ENCODE measurements around the gene KIF20B. TPM values are rescaled to one million over a fixed set of nuclear protein-coding genes. Genes with fewer than 3 reads are reported as not detected.

Gene KIF20B
- total and polyA plus RNA-seq, 4 donors: 0.91 to 12.9 (median 1.3) TPM

DNA sequence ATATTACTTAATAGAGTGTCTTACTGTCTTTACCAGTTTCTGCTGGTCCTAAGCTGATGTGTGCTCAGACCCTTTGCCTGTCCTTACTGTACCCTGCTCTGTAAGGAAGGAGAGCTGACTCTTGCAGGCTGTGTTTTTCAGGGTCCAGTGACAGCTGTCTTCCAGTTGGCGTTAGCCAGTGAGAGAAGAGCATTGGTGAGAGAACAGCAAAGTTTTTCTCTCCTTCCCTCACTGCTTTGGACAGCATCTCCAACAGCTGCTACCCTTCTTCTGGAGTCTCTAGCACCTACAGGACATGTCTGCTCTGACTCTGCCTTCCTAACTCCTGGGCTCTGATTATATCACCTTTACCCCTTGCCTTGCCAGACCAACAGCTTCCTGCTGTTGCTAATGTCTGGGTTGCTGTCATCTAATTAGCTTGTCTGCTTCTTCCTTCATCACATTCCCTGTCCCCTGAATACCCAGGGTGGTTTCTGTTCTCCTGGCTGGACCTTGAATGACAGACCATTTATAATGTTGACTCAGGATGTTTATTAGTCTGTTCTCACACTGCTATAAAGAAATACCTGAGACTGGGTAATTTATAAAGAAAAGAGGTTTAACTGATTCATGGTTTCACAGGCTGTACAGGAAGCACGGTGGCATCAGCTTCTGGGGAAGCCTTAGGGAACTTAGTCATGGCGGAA lies 32.9 kb upstream of the KIF20B start:
- no peak for DNase-seq (ENCODE audit: low spot score)
- 85% methylated on average over 3 of the region's 3 CpGs for WGBS

GRCh38 chr10:89669985-89670384 lies 31.4 kb upstream of the KIF20B start:
- no peaks in the 10 kb centered on the region for H3K36me3 ChIP-seq (ENCODE audit: control insufficient read depth in 4 of 4, insufficient read depth in 3 of 4, low read depth in 1 of 4, low read length in 3 of 4)
- DNase-seq (ENCODE audit: low spot score): no peak
- H3K27ac ChIP-seq (ENCODE audit: low read depth in 1 of 2, low read length in 2 of 2): no peak overlapping the region
- H3K27me3 ChIP-seq (ENCODE audit: control insufficient read depth in 4 of 4, insufficient read depth in 4 of 4, low read length in 3 of 4): no peaks in the 10 kb centered on the region
- H3K4me1 ChIP-seq (ENCODE audit: control insufficient read depth in 4 of 4, insufficient read depth in 4 of 4, low read length in 3 of 4): no peaks in the 10 kb centered on the region
- no peak overlapping the region for H3K9ac ChIP-seq (ENCODE audit: low read depth in 1 of 2, low read length in 2 of 2)
- 100% methylated on average over 1 of the region's 1 CpG for WGBS
- H3K9me3 ChIP-seq (ENCODE audit: control insufficient read depth in 4 of 4, low read length in 3 of 4): no peaks in the 10 kb centered on the region
- no peak overlapping the region for H3K4me3 ChIP-seq (ENCODE audit: low read depth in 1 of 3, low read length in 3 of 3)
- TF ChIP-seq FOXA1 (IDR thresholded peaks at IDR 0.05) (no peak), GABPA (IDR thresholded peaks at IDR 0.05 in 1 of 2, conservative IDR thresholded peaks at IDR 0.05 in 1 of 2) (no peak), RXRA (IDR thresholded peaks at IDR 0.05) (no peak), FOXA2 (IDR thresholded peaks at IDR 0.05) (no peak), JUND (IDR thresholded peaks at IDR 0.05) (no peak), HNF4G (IDR thresholded peaks at IDR 0.05) (no peak), CTCF (IDR thresholded peaks at IDR 0.05; ENCODE audit: low read depth, low read length, missing input control) (no peak), ATF3 (IDR thresholded peaks at IDR 0.05) (no peak), NR2F2 (IDR thresholded peaks at IDR 0.05) (no peak), SP1 (IDR thresholded peaks at IDR 0.05) (no peak), HNF4A (conservative IDR thresholded peaks at IDR 0.05) (no peak), RAD21 (IDR thresholded peaks at IDR 0.05) (no peak)
- TF ChIP-seq, protein P1, sequence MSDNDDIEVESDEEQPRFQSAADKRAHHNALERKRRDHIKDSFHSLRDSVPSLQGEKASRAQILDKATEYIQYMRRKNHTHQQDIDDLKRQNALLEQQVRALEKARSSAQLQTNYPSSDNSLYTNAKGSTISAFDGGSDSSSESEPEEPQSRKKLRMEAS (IDR thresholded peaks at IDR 0.05): no peak
- TF ChIP-seq, protein P2, sequence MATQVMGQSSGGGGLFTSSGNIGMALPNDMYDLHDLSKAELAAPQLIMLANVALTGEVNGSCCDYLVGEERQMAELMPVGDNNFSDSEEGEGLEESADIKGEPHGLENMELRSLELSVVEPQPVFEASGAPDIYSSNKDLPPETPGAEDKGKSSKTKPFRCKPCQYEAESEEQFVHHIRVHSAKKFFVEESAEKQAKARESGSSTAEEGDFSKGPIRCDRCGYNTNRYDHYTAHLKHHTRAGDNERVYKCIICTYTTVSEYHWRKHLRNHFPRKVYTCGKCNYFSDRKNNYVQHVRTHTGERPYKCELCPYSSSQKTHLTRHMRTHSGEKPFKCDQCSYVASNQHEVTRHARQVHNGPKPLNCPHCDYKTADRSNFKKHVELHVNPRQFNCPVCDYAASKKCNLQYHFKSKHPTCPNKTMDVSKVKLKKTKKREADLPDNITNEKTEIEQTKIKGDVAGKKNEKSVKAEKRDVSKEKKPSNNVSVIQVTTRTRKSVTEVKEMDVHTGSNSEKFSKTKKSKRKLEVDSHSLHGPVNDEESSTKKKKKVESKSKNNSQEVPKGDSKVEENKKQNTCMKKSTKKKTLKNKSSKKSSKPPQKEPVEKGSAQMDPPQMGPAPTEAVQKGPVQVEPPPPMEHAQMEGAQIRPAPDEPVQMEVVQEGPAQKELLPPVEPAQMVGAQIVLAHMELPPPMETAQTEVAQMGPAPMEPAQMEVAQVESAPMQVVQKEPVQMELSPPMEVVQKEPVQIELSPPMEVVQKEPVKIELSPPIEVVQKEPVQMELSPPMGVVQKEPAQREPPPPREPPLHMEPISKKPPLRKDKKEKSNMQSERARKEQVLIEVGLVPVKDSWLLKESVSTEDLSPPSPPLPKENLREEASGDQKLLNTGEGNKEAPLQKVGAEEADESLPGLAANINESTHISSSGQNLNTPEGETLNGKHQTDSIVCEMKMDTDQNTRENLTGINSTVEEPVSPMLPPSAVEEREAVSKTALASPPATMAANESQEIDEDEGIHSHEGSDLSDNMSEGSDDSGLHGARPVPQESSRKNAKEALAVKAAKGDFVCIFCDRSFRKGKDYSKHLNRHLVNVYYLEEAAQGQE (IDR thresholded peaks at IDR 0.05): no peak

More for the DNA sequence above, 32.9 kb upstream of the KIF20B start:
- no peak overlapping the region for H3K9ac ChIP-seq (ENCODE audit: low read depth in 1 of 2, low read length in 2 of 2)
- no peaks in the 10 kb centered on the region for H3K9me3 ChIP-seq (ENCODE audit: control insufficient read depth in 4 of 4, low read length in 3 of 4)
- no peaks in the 10 kb centered on the region for H3K27me3 ChIP-seq (ENCODE audit: control insufficient read depth in 4 of 4, insufficient read depth in 4 of 4, low read length in 3 of 4)
- H3K36me3 ChIP-seq (ENCODE audit: control insufficient read depth in 4 of 4, insufficient read depth in 3 of 4, low read depth in 1 of 4, low read length in 3 of 4): no peaks in the 10 kb centered on the region
- TF ChIP-seq FOXA2 (IDR thresholded peaks at IDR 0.05): no peak
- TF ChIP-seq, protein P1 (IDR thresholded peaks at IDR 0.05): no peak
- TF ChIP-seq GABPA (IDR thresholded peaks at IDR 0.05 in 1 of 2, conservative IDR thresholded peaks at IDR 0.05 in 1 of 2): no peak
- no peak for TF ChIP-seq FOXA1 (IDR thresholded peaks at IDR 0.05)
- no peak for TF ChIP-seq NR2F2 (IDR thresholded peaks at IDR 0.05)
- no peak for TF ChIP-seq RXRA (IDR thresholded peaks at IDR 0.05)
- no peak for TF ChIP-seq ATF3 (IDR thresholded peaks at IDR 0.05)
- TF ChIP-seq HNF4G (IDR thresholded peaks at IDR 0.05): no peak
- no peak for TF ChIP-seq JUND (IDR thresholded peaks at IDR 0.05)
- TF ChIP-seq TAF1 (conservative IDR thresholded peaks at IDR 0.05): no peak
- TF ChIP-seq HNF4A (conservative IDR thresholded peaks at IDR 0.05): no peak
- TF ChIP-seq RAD21 (IDR thresholded peaks at IDR 0.05): no peak
- TF ChIP-seq CTCF (IDR thresholded peaks at IDR 0.05; ENCODE audit: low read depth, low read length, missing input control): no peak
- TF ChIP-seq SP1 (IDR thresholded peaks at IDR 0.05): no peak
- no peak for TF ChIP-seq EGR1 (IDR thresholded peaks at IDR 0.05; ENCODE audit: low read depth in 2 of 2)
- H3K27ac ChIP-seq (ENCODE audit: low read depth in 1 of 2, low read length in 2 of 2): no peak overlapping the region
- H3K4me1 ChIP-seq (ENCODE audit: control insufficient read depth in 4 of 4, insufficient read depth in 4 of 4, low read length in 3 of 4): no peaks in the 10 kb centered on the region
- H3K4me3 ChIP-seq (ENCODE audit: low read depth in 1 of 3, low read length in 3 of 3): no peak overlapping the region

Data from liver (tissue), 9 donors.